GM18951 (cell line): ENCODE results near the gene FTH1.

ENCODE experiments used
- POLR2A ChIP-seq: IDR thresholded peaks from 4 replicates; pipeline ENCODE4 v1.6.1; 2011; ENCODE audit warnings: mild to moderate bottlenecking; ENCODE audit not compliant: insufficient read length, insufficient read depth; ENCODE audit errors: extremely low read depth
- in situ Hi-C: fragments of 300-500 bp; cut with MboI; formaldehyde crosslinking; loops from one replicate; pipeline ENCODE4 v1.12.0; 2022; ENCODE audit warnings: low sequenced_read_pairs, mixed read lengths, inconsistent platforms; ENCODE audit not compliant: unreplicated experiment

The FTH1 gene

GRCh38 chr11:61955422-61956135, 11.9 kb downstream of the FTH1 start:
- no peak for TF ChIP-seq POLR2A
- in situ Hi-C loops = loop anchor here (10.0 kb wide), 1 partner anchor 129 kb away; no protein-coding TSS in a partner anchor

GRCh38 chr11:61954851-61955421, 12.5 kb downstream of the FTH1 start:
- in situ Hi-C loops = loop anchor here (10.0 kb wide), 1 partner anchor 130 kb away; no protein-coding TSS in a partner anchor
- no peak for TF ChIP-seq POLR2A

DNA sequence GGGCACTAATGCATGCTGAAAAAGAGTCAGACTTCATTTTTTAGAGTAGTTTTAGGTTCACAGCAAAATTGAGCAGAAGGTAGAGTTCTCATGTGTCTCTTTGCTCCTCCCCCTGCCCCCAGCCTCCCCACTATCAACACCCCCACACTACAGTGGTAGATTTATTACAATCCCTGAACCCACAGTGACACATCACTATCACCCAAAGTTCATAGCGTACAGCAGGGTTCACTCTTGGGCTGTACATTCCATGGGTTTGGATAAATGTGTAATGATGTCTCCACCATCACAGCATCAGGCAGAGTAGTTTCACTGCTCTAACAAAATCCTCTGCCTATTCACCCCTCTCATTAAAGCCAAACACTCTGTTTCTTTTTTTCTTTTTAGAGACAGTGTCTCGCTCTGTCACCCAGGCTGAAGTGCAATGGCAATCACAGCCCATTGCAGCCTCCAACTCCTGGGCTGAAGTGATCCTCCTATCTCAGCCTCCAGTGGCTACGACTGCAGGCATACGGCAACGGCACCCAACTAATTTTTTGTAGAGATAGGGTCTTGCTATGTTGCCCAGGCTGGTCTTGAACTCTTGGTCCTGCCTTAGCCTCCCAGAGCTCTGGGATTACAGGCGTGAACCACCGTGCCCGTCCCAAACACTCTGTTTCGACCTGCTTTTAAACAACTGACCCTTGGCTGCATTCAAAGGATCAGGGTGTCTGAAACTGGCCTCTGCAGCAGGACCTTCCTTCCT, 13.2 kb downstream of the FTH1 start:
- in situ Hi-C loops = loop anchor here (10.0 kb wide), 1 partner anchor 131 kb away; no protein-coding TSS in a partner anchor
- no peak for TF ChIP-seq POLR2A

DNA sequence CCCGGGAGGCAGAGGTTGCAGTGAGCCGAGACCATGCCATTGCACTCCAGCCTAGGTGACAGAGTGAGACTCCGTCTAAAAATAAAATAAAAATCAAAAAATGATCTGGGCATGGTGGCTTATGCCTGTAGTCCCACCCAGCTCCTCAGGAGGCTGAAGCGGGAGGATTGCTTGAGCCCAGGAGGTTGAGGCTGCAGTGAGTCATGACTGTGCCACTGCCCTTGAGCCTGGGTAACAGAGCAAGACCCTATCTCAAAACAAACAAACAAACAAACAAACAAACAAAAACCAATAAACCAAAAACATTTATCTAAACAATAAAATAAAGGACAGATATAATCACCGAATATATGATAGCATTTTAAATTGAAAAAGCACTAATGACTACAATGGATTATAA, 13.8 kb downstream of the FTH1 start:
- in situ Hi-C loops = loop anchor here (10.0 kb wide), 1 partner anchor 131 kb away; no protein-coding TSS in a partner anchor

DNA sequence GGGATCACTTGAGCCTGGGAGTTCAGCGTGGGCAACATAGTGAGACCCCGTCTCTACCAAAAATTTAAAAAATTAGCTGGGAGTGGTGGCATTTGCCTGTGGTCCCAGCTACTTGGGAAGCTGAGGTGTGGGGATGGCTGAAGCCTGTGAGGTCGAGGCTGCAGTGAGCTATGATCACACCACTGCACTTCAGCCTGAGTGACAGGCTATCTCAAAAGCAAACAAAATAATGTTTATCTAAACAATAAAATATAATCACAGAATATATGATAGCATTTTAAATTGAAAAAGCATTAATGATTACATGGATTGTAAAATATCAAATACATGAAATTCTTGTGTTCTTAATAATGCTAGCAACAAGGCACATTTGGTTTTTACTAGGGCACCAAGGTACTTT, 14.6 kb downstream of the FTH1 start:
- TF ChIP-seq POLR2A = no peak
- in situ Hi-C loops = loop anchor here (10.0 kb wide), 1 partner anchor 132 kb away; no protein-coding TSS in a partner anchor

DNA sequence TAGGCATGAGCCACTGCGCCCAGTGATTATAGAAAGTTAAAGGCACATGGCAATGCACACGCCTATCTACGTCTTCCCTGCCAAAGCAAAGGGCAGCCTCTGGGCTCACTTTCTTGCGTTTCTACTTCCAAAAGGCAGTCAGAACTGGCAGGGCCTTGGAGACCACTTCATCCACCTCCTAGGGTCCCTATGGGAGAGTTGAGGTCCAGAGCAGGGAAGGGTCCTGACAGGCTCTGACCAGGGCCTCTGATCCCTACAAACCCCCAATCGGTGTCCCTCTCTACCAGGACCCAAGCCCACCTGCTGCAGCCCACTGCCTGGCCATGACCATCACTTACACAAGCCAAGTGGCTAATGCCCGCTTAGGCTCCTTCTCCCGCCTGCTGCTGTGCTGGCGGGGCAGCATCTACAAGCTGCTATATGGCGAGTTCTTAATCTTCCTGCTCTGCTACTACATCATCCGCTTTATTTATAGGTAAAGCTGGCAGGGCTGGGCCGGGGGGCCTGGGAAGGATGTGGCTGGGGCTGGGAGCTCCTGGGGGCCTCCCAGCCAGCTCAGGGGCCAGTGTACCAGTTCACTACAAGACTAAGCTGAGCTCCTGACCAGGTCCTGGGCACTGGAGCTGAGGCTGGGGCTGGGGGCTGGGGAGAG, 15.8 kb downstream of the FTH1 start:
- in situ Hi-C loops = loop anchor here (10.0 kb wide), 1 partner anchor 133 kb away; no protein-coding TSS in a partner anchor
- no peak for TF ChIP-seq POLR2A

DNA sequence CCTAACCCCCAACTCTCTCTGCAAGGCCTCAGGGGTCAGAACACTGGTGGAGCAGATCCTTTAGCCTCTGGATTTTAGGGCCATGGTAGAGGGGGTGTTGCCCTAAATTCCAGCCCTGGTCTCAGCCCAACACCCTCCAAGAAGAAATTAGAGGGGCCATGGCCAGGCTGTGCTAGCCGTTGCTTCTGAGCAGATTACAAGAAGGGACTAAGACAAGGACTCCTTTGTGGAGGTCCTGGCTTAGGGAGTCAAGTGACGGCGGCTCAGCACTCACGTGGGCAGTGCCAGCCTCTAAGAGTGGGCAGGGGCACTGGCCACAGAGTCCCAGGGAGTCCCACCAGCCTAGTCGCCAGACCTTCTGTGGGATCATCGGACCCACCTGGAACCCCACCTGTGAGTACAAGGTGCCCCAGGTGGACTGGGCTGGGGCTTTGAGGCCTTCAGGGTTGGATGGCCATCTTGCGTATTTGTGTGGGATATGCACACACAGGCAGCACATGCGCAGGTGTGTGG, 17.3 kb downstream of the FTH1 start, which contains the start of gene BEST1:
BEST1 (plus strand) TSS at position 317 of the 513 bp plus-strand sequence. CDS start 1,456 bp downstream, outside the sequence.
- in situ Hi-C loops = loop anchor here (10.0 kb wide), 1 partner anchor 135 kb away; no protein-coding TSS in a partner anchor
- no peak for TF ChIP-seq POLR2A

- no peak for TF ChIP-seq POLR2A
- in situ Hi-C loops = loop anchor here (10.0 kb wide), 1 partner anchor 135 kb away; no protein-coding TSS in a partner anchor
These were observed 18.0 kb downstream of the FTH1 start for GRCh38 chr11:61949169-61950034.

- TF ChIP-seq POLR2A = no peak
- in situ Hi-C loops = no loop called here
These were observed 18.9 kb downstream of the FTH1 start for GRCh38 chr11:61948505-61948904.

GRCh38 chr11:61947486-61948210, 19.8 kb downstream of the FTH1 start:
- in situ Hi-C loops = no loop called here
- TF ChIP-seq POLR2A = no peak

- in situ Hi-C loops = no loop called here
- no peak for TF ChIP-seq POLR2A
These were observed 20.5 kb downstream of the FTH1 start for GRCh38 chr11:61946894-61947293.
